ENCODE results near the gene PTPRE.
"Not testable (repeated sequence)": the region's sequence is repeated elsewhere in the genome, so short reads cannot be mapped to it uniquely, and the experiment has no call there.

PTPRE gene

DNA sequence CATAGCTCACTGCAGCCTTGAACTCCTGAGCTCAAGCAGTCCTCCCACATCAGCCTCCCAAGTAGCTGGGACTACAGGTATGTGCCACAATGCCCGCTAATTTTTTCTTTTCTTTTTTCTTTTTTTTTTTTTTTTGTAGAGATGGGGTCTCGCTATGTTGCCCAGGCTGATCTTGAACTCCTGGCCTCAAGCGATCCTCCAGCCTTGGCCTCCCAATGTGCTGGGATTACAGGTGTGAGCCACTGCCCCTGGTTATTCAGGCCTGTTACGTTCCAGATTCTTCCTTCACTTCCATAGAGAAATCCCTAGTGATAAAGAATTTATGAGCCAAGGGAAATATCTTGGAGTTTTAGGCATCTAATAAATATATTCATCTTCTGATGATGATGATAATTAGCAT lies 187.7 kb downstream of the PTPRE start:
- not testable (repeated sequence) for DNase-seq (ENCODE audit: low read depth in 2 of 2)

- DNase-seq (ENCODE audit: low read depth in 2 of 2) = no peak
Observed at GRCh38 chr10:128095027-128095752, 188.3 kb downstream of the PTPRE start.

DNA sequence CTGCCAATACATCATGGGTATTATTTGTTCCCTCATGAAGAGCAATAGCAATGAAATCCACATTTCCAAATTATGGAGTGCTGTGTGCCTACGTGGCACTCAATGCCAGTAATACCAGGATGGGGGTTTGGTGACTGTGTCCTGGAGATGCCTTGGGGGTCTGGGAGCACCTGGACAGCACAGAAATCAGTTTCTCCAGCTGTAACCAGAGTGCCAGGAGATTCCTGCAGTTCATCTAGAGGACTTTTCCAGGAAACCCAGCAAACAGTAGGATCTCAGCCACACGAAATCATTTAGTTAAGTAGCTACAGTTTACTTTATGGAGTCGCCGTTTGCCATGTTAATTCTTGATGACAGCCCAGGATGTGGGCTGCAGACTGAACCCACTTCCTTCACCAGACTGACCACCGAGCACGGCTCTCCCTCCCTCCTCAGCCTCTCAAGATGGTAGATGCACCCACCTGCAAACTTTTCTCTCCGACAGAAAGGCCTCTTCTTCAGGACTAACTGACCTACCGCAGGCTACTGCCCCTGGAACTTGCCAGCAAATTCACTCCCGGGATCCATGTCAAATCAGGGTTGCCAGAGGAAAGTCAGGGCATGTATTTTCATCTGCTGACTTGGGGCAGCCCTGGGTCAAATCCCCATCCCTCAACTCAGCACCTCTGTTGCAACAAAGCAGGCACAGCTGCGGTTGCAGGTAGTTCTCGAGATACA lies 189.0 kb downstream of the PTPRE start:
- DNase-seq (ENCODE audit: low read depth in 2 of 2) = no peak

- no peak for DNase-seq (ENCODE audit: low read depth in 2 of 2)
Observed at GRCh38 chr10:128096486-128097199, 189.7 kb downstream of the PTPRE start.

DNA sequence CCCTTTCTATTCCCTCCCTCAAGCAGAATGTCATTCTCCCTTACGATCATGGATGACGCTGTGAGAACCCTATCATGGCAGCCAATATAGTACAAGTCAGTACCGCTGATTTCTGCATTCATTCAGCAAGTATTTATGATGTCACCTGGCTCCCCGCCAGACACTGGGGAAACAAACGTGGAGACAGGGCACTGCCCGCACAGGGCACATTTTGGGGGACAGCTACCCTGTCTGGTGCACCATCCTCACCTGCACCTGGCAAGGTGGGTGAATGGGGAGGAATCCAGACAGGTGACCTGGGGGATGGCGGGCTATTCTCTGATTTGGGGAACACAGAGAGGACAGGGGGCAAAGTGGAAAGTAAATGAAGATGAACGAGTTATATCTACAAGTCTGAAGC lies 190.9 kb downstream of the PTPRE start:
- no peak for DNase-seq (ENCODE audit: low read depth in 2 of 2)

GRCh38 chr10:128098631-128099030 lies 191.7 kb downstream of the PTPRE start:
- DNase-seq (ENCODE audit: low read depth in 2 of 2) = no peak

DNA sequence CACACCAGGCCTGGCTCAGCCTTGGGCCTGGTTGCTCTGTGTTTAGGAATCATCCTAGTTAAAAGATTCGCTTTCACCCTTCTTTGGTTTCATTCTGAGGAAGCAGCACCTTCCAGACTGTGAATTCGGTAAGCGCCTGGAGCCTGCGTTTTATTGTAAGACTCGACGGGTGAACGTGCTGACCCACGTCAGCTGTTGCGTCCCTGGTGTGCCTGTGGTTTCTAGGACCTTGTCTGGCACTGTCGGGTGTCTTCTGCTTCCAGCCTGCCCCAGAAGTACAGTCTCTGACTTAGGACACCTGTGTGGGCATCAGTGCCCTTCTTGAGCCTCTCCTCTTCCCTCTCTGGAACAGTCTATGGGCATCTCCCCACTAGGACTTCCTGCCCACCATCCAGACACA lies 193.0 kb downstream of the PTPRE start:
- no peak for DNase-seq (ENCODE audit: low read depth in 2 of 2)

- DNase-seq (ENCODE audit: low read depth in 2 of 2) = no peak
Observed at GRCh38 chr10:128101901-128102300, 195.0 kb downstream of the PTPRE start.

DNA sequence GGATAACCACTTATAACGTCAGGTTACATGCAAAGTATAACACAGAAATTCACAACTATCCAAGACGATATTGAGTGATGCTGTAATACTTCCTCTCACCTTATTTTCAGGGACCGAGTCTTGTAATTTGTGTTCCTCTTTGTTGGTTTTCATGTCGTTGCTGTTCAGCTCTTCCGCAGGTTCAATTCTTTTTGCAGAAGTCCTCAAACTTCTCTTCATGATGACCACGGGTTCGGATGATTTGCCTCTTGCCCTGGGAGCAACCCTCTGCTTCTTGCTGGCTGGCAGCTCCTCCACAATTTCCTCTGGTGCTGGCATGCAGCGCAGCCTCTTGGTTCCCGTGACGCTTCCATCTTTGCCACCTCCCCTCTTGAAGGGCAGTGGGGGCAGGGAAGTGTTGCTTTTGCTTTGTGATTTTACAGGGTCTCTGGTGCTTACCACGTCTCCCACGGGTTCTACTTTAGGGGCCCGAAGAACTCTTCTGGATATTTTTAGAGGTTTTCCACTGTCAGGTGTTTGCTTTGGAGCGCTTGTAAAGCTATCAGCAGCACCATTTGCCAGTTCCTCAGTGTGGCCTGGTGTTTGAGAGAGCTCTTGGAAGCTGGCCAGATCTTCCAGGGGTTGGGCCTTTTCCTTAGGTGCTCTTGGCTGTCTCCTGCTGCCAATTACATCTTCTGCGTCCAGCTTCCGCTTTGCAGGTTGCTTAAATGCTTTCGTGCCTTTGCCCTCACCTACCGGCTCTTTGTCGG lies 195.8 kb downstream of the PTPRE start:
- no peak for DNase-seq (ENCODE audit: low read depth in 2 of 2)

GRCh38 chr10:128103229-128103714 lies 196.4 kb downstream of the PTPRE start:
- DNase-seq (ENCODE audit: low read depth in 2 of 2) = no peak

DNA sequence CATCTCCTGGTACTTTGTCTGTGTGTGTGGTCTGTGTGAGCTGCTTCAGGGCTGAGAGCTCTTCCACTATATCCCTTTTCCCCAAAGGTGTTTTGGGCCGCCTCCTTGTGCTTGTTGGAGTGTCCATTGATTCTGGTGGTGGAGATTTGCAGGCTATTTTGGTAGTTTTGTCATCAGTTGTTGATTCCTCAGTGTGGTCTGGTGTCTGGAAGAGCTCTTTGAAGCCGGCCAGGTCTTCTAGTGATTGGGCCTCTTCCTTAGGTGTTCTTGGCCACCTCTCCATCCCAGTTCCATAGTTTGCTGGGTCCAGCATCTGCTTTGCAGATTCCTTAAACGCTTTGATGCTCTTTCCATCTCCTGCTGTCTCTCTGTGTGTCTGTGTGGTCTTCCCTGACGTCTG lies 198.5 kb downstream of the PTPRE start:
- DNase-seq (ENCODE audit: low read depth in 2 of 2) = no peak

GRCh38 chr10:128109707-128110106 lies 202.8 kb downstream of the PTPRE start:
- DNase-seq (ENCODE audit: low read depth in 2 of 2) = no peak

- DNase-seq (ENCODE audit: low read depth in 2 of 2) = no peak
Observed at GRCh38 chr10:128110339-128110738, 203.4 kb downstream of the PTPRE start.

DNA sequence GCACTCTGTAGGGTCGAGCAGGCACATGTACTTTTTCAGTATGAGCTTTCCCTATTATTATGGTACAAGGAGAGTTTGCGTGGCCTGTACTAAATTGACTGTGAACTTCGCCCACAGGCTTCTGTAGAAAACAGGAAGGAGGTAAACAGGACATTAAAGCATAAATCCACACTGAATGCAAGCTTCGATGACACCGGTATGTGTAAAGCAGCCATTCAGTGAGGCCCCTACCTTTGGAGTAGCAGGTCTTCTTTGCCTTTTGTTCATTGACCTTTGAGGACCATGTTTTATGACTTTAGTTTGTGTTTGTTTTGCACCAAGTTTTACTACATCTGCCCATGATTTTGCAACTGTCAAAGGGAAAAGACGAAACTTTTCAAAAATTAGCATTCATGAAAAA lies 204.8 kb downstream of the PTPRE start:
- no peak for DNase-seq (ENCODE audit: low read depth in 2 of 2)

GRCh38 chr10:128113026-128113425 lies 206.1 kb downstream of the PTPRE start:
- DNase-seq (ENCODE audit: low read depth in 2 of 2) = no peak

GRCh38 chr10:128114901-128115300 lies 208.0 kb downstream of the PTPRE start:
- DNase-seq (ENCODE audit: low read depth in 2 of 2) = no peak

DNA sequence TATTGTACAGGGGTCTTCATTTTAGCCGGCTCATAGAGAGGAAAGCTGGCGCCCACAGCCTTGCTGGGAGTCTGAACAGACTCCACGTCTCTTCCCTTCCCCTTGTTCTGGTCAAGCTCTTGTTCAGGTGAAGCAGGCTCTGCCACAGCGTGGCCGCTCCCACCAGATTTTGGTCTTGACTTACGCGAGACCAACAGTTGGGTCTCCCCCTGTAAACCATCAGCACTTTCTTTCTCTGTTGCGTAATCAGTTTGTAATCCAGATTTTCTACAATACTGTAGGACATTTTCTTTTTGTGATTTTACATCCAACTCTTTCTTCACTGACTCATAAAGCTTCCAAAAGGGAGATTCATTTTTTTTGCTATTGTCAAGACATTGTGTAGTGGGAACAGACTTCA lies 208.5 kb downstream of the PTPRE start:
- no peak for DNase-seq (ENCODE audit: low read depth in 2 of 2)

- no peak for DNase-seq (ENCODE audit: low read depth in 2 of 2)
Observed at GRCh38 chr10:128116187-128116586, 209.3 kb downstream of the PTPRE start.

DNA sequence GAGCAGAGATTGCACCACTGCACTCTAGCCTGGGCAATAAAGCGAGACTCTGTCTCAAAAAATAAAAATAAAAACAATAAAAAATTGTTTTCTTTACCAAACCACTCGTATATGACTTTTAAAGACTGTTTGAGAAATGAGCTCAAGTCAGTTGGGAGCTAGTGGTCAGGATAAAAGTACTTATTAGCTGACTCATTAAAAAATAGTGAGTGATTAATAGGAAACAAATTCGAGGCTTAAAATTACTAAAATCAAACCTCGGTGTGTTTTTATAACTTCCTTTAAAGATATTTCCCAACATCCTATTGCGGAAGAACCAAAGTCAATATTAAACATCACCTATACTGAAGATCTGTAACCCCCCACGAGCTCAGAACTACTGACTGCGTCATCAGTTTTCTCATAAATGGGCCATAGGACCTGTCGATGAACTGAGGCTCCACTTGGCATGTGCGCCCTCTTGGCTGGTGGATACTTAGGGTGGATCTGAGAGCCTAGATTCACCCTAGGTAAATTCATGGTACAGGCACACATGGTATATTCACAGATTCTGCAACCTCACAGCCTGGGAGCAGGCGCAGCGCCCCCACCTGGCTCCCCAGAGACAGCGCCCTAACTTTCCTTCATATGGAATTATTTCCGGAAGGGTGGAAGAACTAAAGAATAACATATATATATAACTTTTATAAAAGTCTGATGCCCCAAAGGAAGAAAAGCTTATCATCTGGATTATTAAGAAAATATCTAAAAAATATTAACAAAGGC lies 210.1 kb downstream of the PTPRE start:
- no peak for DNase-seq (ENCODE audit: low read depth in 2 of 2)

DNA sequence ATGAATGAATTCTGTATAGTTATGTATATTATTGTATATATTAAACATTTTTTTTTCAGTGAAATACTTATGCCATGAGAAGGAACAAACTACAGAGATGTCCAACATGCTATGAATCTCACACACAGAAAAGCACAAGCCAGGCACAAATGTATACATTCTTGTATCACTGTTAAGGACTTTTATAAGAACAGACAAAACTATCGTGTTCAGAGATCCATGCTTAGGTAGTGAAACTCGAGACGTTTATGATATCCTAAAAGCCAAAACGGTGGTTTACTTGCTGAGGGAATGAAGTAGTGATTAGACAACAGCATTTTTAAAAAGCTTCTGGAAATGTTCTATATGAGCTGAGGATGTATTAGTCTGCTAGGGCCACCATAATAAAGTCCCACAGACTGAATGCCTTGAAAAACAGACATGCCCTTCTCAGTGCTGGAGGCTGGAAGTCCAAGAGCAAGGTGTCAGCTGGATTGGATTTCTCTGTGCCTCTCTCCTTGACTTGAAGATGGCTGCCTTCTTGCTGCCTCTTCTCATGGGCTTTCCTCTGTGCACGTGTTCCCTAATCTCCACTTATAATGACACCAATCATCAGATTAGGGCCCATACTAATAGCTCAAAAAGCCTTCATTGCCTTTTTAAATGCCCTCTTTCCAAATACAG lies 215.0 kb downstream of the PTPRE start:
- no peak for DNase-seq (ENCODE audit: low read depth in 2 of 2)

DNA sequence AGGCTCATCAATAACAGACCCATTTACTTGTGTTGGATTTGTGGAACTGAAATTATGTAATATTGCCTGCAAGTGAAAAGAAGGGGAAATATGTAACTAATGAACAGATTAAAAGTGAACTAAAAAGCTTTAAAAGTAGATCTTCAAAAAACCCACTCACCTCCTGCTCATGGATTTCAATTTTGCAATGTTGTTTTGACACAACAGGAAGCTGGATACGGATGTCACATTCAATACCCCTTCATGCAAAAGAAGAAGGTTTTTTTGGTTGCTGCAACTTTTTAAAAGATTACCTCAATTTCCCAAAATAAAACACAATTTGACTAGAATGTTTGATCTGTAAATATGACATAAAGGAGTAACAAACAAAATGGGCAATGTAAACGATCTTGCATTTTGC lies 216.0 kb downstream of the PTPRE start:
- DNase-seq (ENCODE audit: low read depth in 2 of 2) = no peak

Measured in stimulated activated CD4-positive, alpha-beta T cell treated with anti-CD3 and anti-CD28 coated beads, Interleukin-12 subunit alpha, Interleukin-12 subunit beta, amount 100 ng/mL, for 24 hours (primary cell).